ENCODE data around the gene INPP5F. TPM values are rescaled to one million over a fixed set of nuclear protein-coding genes. Genes with fewer than 3 reads are reported as not detected.
"Not testable (repeated sequence)": the region's sequence is repeated elsewhere in the genome, so short reads cannot be mapped to it uniquely, and the experiment has no call there.

The INPP5F gene
- total and polyA plus RNA-seq, 3 experiments from 2014 or later = 4.4 to 23.0 (median 22.3) TPM

- H3K9me3 ChIP-seq (ENCODE audit: low read length) = no peaks in the 10 kb centered on the region
- CTCF ChIA-PET = interaction anchor here (1.2 kb wide), 1 partner anchor 13 kb away, joined by 3 read pairs; no protein-coding TSS in a partner anchor
- no peak for DNase-seq
- H3K27ac ChIP-seq (ENCODE audit: low read depth, low read length) = no peak overlapping the region
- POLR2A ChIA-PET = no interaction called here
- no peaks in the 10 kb centered on the region for H3K9me3 Mint-ChIP-seq
- no peak overlapping the region for H3K4me3 Mint-ChIP-seq
- H3K27ac Mint-ChIP-seq = peak overlapping the region in 1 of 8 donors; percentile 2
- peaks cover 0 to 4% (median 1%) of the 10 kb centered on the region in 3 donors for H3K36me3 Mint-ChIP-seq
- H3K27me3 Mint-ChIP-seq = no peaks in the 10 kb centered on the region
- H3K4me1 ChIP-seq (ENCODE audit: insufficient read depth, low read length) = no peaks in the 10 kb centered on the region
- H3K36me3 ChIP-seq (ENCODE audit: insufficient read depth, low read length) = no peaks in the 10 kb centered on the region
- H3K4me3 ChIP-seq (ENCODE audit: low read length) = no peak overlapping the region
- H3K4me1 Mint-ChIP-seq = peaks cover 0 to 9% (median 6%) of the 10 kb centered on the region in 3 donors
- H3K27me3 ChIP-seq (ENCODE audit: insufficient read depth, low read length, poor library complexity, severe bottlenecking) = no peaks in the 10 kb centered on the region
These were observed 37.3 kb downstream of the INPP5F start for GRCh38 chr10:119762805-119763798.

- H3K36me3 ChIP-seq (ENCODE audit: insufficient read depth, low read length) = no peaks in the 10 kb centered on the region
- H3K27me3 ChIP-seq (ENCODE audit: insufficient read depth, low read length, poor library complexity, severe bottlenecking) = no peaks in the 10 kb centered on the region
- no peaks in the 10 kb centered on the region for H3K4me1 ChIP-seq (ENCODE audit: insufficient read depth, low read length)
- H3K27ac ChIP-seq (ENCODE audit: low read depth, low read length) = no peak overlapping the region
- H3K36me3 Mint-ChIP-seq = peaks cover 0 to 9% (median 0%) of the 10 kb centered on the region in 3 donors
- no peaks in the 10 kb centered on the region for H3K27me3 Mint-ChIP-seq
- DNase-seq = no peak
- H3K4me1 Mint-ChIP-seq = peaks cover 0 to 14% (median 6%) of the 10 kb centered on the region in 3 donors
- H3K27ac Mint-ChIP-seq = peak overlapping the region in 6 of 8 donors; percentile 17 to 80 (median 65)
- H3K4me3 ChIP-seq (ENCODE audit: low read length) = no peak overlapping the region
- CTCF ChIA-PET = no interaction called here
- POLR2A ChIA-PET = no interaction called here
- H3K4me3 Mint-ChIP-seq = peak overlapping the region in 1 of 7 donors; percentile 18
- H3K9me3 Mint-ChIP-seq = no peaks in the 10 kb centered on the region
- no peaks in the 10 kb centered on the region for H3K9me3 ChIP-seq (ENCODE audit: low read length)
These were observed 42.7 kb downstream of the INPP5F start for GRCh38 chr10:119768455-119769094.

GRCh38 chr10:119769886-119770285, 44.0 kb downstream of the INPP5F start:
- no peak overlapping the region for H3K4me3 Mint-ChIP-seq

GRCh38 chr10:119770928-119771327, 45.1 kb downstream of the INPP5F start:
- POLR2A ChIA-PET = no interaction called here
- H3K27ac ChIP-seq (ENCODE audit: low read depth, low read length) = no peak overlapping the region
- no peak for DNase-seq
- no peaks in the 10 kb centered on the region for H3K27me3 ChIP-seq (ENCODE audit: insufficient read depth, low read length, poor library complexity, severe bottlenecking)
- H3K9me3 Mint-ChIP-seq = no peaks in the 10 kb centered on the region
- H3K4me3 ChIP-seq (ENCODE audit: low read length) = no peak overlapping the region
- CTCF ChIA-PET = interaction anchor here (1.1 kb wide), 1 partner anchor 10 kb away, joined by 3 read pairs; no protein-coding TSS in a partner anchor
- H3K4me1 Mint-ChIP-seq = peaks cover 0 to 14% (median 6%) of the 10 kb centered on the region in 3 donors
- H3K36me3 ChIP-seq (ENCODE audit: insufficient read depth, low read length) = no peaks in the 10 kb centered on the region
- no peaks in the 10 kb centered on the region for H3K9me3 ChIP-seq (ENCODE audit: low read length)
- peak overlapping the region in 1 of 8 donors; percentile 73 for H3K27ac Mint-ChIP-seq
- no peaks in the 10 kb centered on the region for H3K27me3 Mint-ChIP-seq
- H3K36me3 Mint-ChIP-seq = peaks cover 0 to 12% (median 3%) of the 10 kb centered on the region in 3 donors
- no peaks in the 10 kb centered on the region for H3K4me1 ChIP-seq (ENCODE audit: insufficient read depth, low read length)
- H3K4me3 Mint-ChIP-seq = no peak overlapping the region

More at GRCh38 chr10:119769886-119770285, 44.0 kb downstream of the INPP5F start:
- H3K27me3 Mint-ChIP-seq = no peaks in the 10 kb centered on the region
- H3K36me3 ChIP-seq (ENCODE audit: insufficient read depth, low read length) = no peaks in the 10 kb centered on the region
- POLR2A ChIA-PET = no interaction called here
- H3K9me3 Mint-ChIP-seq = no peaks in the 10 kb centered on the region
- no peak for DNase-seq
- H3K27ac Mint-ChIP-seq = peak overlapping the region in 1 of 8 donors; percentile 33
- no peaks in the 10 kb centered on the region for H3K4me1 ChIP-seq (ENCODE audit: insufficient read depth, low read length)
- CTCF ChIA-PET = interaction anchor here (0.6 to 1.2 kb wide), 2 partner anchors 21 to 90 kb away, joined by 3 read pairs; no protein-coding TSS in a partner anchor
- peaks cover 0 to 11% (median 0%) of the 10 kb centered on the region in 3 donors for H3K36me3 Mint-ChIP-seq
- H3K4me1 Mint-ChIP-seq = peaks cover 0 to 14% (median 6%) of the 10 kb centered on the region in 3 donors
- H3K27ac ChIP-seq (ENCODE audit: low read depth, low read length) = no peak overlapping the region
- no peaks in the 10 kb centered on the region for H3K27me3 ChIP-seq (ENCODE audit: insufficient read depth, low read length, poor library complexity, severe bottlenecking)
- no peaks in the 10 kb centered on the region for H3K9me3 ChIP-seq (ENCODE audit: low read length)
- H3K4me3 ChIP-seq (ENCODE audit: low read length) = no peak overlapping the region

GRCh38 chr10:119772334-119772733, 46.5 kb downstream of the INPP5F start:
- no peak overlapping the region for H3K27ac Mint-ChIP-seq
- POLR2A ChIA-PET = no interaction called here
- H3K27ac ChIP-seq (ENCODE audit: low read depth, low read length) = no peak overlapping the region

GRCh38 chr10:119773041-119773440, 47.2 kb downstream of the INPP5F start:
- H3K4me1 Mint-ChIP-seq; H3K4me1 ChIP-seq (ENCODE audit: insufficient read depth, low read length); H3K27ac Mint-ChIP-seq; H3K36me3 ChIP-seq (ENCODE audit: insufficient read depth, low read length); H3K9me3 ChIP-seq (ENCODE audit: low read length); POLR2A ChIA-PET; H3K27me3 ChIP-seq (ENCODE audit: insufficient read depth, low read length, poor library complexity, severe bottlenecking); DNase-seq; H3K4me3 Mint-ChIP-seq; H3K27me3 Mint-ChIP-seq; H3K27ac ChIP-seq (ENCODE audit: low read depth, low read length); H3K4me3 ChIP-seq (ENCODE audit: low read length); H3K9me3 Mint-ChIP-seq: not testable (repeated sequence)
- CTCF ChIA-PET = interaction anchor here (1.5 kb wide), 1 partner anchor 86 kb away, joined by 3 read pairs; no protein-coding TSS in a partner anchor
- H3K36me3 Mint-ChIP-seq = peaks cover 0 to 12% (median 3%) of the 10 kb centered on the region in 3 donors

More at GRCh38 chr10:119772334-119772733, 46.5 kb downstream of the INPP5F start:
- no peaks in the 10 kb centered on the region for H3K27me3 Mint-ChIP-seq
- CTCF ChIA-PET = no interaction called here
- no peak overlapping the region for H3K4me3 Mint-ChIP-seq
- Histone ChIP-seq H3K4me1 (ENCODE audit: insufficient read depth, low read length) (no peaks in the 10 kb centered on the region), H3K4me3 (ENCODE audit: low read length) (no peak overlapping the region), H3K27me3 (ENCODE audit: insufficient read depth, low read length, poor library complexity, severe bottlenecking) (no peaks in the 10 kb centered on the region), H3K9me3 (ENCODE audit: low read length) (no peaks in the 10 kb centered on the region), H3K36me3 (ENCODE audit: insufficient read depth, low read length) (no peaks in the 10 kb centered on the region)
- H3K36me3 Mint-ChIP-seq = peaks cover 0 to 12% (median 3%) of the 10 kb centered on the region in 3 donors
- no peaks in the 10 kb centered on the region for H3K9me3 Mint-ChIP-seq
- peaks cover 0 to 9% (median 3%) of the 10 kb centered on the region in 3 donors for H3K4me1 Mint-ChIP-seq
- no peak for DNase-seq

GRCh38 chr10:119775529-119775928, 49.7 kb downstream of the INPP5F start:
- Histone ChIP-seq H3K36me3 (ENCODE audit: insufficient read depth, low read length) (no peaks in the 10 kb centered on the region), H3K9me3 (ENCODE audit: low read length) (no peaks in the 10 kb centered on the region), H3K4me1 (ENCODE audit: insufficient read depth, low read length) (no peaks in the 10 kb centered on the region), H3K27me3 (ENCODE audit: insufficient read depth, low read length, poor library complexity, severe bottlenecking) (no peaks in the 10 kb centered on the region), H3K4me3 (ENCODE audit: low read length) (no peak overlapping the region), H3K27ac (ENCODE audit: low read depth, low read length) (no peak overlapping the region)
- DNase-seq = no peak
- Mint-ChIP-seq H3K36me3 (peaks cover 0 to 11% (median 3%) of the 10 kb centered on the region in 3 donors), H3K27me3 (no peaks in the 10 kb centered on the region), H3K9me3 (no peaks in the 10 kb centered on the region), H3K4me3 (no peak overlapping the region), H3K4me1 (peaks cover 0 to 4% (median 0%) of the 10 kb centered on the region in 3 donors), H3K27ac (peak overlapping the region in 1 of 8 donors; percentile 14)
- ChIA-PET CTCF (no interaction called here), POLR2A (no interaction called here)

GRCh38 chr10:119776536-119776935, 50.7 kb downstream of the INPP5F start:
- ChIA-PET CTCF (no interaction called here), POLR2A (no interaction called here)
- peaks cover 0 to 4% (median 0%) of the 10 kb centered on the region in 3 donors for H3K4me1 Mint-ChIP-seq
- peaks cover 0 to 11% (median 3%) of the 10 kb centered on the region in 3 donors for H3K36me3 Mint-ChIP-seq
- Histone ChIP-seq H3K36me3 (ENCODE audit: insufficient read depth, low read length) (no peaks in the 10 kb centered on the region), H3K27ac (ENCODE audit: low read depth, low read length) (no peak overlapping the region), H3K4me3 (ENCODE audit: low read length) (no peak overlapping the region), H3K4me1 (ENCODE audit: insufficient read depth, low read length) (no peaks in the 10 kb centered on the region), H3K9me3 (ENCODE audit: low read length) (no peaks in the 10 kb centered on the region), H3K27me3 (ENCODE audit: insufficient read depth, low read length, poor library complexity, severe bottlenecking) (no peaks in the 10 kb centered on the region)
- no peaks in the 10 kb centered on the region for H3K27me3 Mint-ChIP-seq
- H3K4me3 Mint-ChIP-seq = no peak overlapping the region
- H3K27ac Mint-ChIP-seq = no peak overlapping the region
- no peak for DNase-seq
- H3K9me3 Mint-ChIP-seq = no peaks in the 10 kb centered on the region
